ENCODE results near the gene TAS1R3.
A peak's percentile ranks its signal among the peaks of the same experiment; 100 is the strongest.

TAS1R3 gene

DNA sequence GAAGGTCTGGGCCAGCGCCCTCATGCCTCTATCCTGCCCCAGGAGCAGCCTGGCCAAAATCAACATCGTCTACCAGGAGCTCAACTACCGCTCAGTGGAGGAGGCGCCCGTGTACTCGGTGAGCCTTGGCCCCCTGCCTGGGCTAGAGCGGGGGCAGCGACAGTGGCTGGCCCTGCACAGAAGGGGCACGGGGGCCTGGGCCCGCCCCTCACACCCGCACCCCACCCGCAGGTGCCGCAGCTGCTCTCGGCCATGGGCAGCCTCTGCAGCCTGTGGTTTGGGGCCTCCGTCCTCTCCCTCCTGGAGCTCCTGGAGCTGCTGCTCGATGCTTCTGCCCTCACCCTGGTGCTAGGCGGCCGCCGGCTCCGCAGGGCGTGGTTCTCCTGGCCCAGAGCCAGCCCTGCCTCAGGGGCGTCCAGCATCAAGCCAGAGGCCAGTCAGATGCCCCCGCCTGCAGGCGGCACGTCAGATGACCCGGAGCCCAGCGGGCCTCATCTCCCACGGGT, 40.0 kb upstream of the TAS1R3 start:
- Mint-ChIP-seq H3K9me3 (no peaks in the 10 kb centered on the region), H3K4me3 (no peak overlapping the region), H3K27me3 (no peaks in the 10 kb centered on the region), H3K4me1 (no peaks in the 10 kb centered on the region), H3K27ac (ENCODE audit: low read depth) (no peak overlapping the region), H3K36me3 (ENCODE audit: insufficient read depth) (peaks cover 6% of the 10 kb centered on the region)
- no peak for ATAC-seq (replicated peaks; ENCODE audit: extremely low read depth, poor library complexity, severe bottlenecking)
- DNase-seq (ENCODE audit: low spot score in 2 of 2), result no peak

DNA sequence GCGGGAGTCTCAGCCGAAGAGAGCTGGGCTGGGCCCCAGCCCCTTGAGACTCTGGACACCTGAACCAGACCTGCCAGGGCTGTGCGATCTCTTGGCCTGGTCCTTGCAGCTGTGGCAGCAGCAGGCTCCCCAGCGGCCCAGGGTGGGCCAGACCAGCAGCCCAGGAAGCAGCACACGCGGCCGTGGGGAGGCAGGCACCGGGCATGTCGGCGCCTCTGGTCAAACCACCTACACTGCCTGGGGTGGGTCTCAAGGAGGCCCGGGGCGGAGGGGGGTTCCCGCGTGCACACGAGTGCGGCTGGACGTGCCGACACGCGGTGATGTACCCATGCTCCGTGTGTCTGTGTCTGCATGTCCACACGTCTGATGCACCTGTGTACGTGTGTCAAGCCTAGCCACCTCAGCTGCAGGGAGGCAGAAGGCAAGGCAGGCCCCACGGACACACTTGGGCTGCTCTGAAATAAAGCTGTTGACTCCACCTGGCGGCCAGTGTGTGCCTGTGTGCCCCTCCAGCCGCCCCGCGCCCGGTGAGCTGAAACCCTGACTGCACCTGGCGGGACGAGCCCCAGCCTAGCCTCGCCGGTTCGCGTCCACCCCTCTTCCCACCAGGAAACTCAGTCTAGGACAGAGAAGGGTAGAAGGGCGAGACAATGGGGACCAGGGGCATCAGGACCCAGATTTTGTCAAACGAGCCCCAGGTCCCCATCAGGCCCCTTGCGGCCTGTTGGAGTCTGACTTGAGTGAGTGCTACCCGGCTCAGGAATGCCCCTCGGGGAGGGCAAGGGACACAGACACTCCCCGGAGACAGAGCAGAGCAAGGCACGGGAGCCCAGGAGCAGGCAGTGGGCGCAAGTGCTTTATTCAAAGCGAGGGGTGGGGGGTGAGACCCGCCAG, 39.3 kb upstream of the TAS1R3 start:
- Mint-ChIP-seq H3K9me3 (no peaks in the 10 kb centered on the region), H3K4me3 (no peak overlapping the region), H3K36me3 (ENCODE audit: insufficient read depth) (peaks cover 6% of the 10 kb centered on the region), H3K27ac (ENCODE audit: low read depth) (no peak overlapping the region), H3K27me3 (no peaks in the 10 kb centered on the region), H3K4me1 (no peaks in the 10 kb centered on the region)
- ATAC-seq (replicated peaks; ENCODE audit: extremely low read depth, poor library complexity, severe bottlenecking), result peak; percentile 68
- DNase-seq (ENCODE audit: low spot score in 2 of 2), result no peak

DNA sequence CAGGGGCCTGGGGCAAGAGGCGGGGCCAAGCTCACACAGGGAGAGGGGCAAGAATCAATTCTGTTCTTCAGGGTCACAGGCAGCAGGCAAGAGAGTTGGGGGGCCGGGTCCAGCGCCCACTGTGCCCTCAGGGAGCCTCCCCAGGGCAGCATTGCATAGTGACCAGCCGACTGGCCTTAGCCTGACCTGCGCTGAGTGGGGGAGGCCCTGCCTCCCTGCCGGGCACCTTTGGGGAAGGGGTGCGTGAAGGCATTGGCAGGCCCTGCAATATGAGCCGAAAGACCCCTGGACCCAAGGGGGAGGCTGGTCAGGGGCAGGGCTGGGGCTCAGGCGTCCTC, 38.7 kb upstream of the TAS1R3 start:
- peaks cover 6% of the 10 kb centered on the region for H3K36me3 Mint-ChIP-seq (ENCODE audit: insufficient read depth)
- H3K4me1 Mint-ChIP-seq, result no peaks in the 10 kb centered on the region
- ATAC-seq (replicated peaks; ENCODE audit: extremely low read depth, poor library complexity, severe bottlenecking) (no peak), DNase-seq (ENCODE audit: low spot score in 2 of 2) (no peak)
- H3K27ac Mint-ChIP-seq (ENCODE audit: low read depth), result no peak overlapping the region
- H3K9me3 Mint-ChIP-seq, result no peaks in the 10 kb centered on the region
- no peak overlapping the region for H3K4me3 Mint-ChIP-seq
- H3K27me3 Mint-ChIP-seq, result no peaks in the 10 kb centered on the region

DNA sequence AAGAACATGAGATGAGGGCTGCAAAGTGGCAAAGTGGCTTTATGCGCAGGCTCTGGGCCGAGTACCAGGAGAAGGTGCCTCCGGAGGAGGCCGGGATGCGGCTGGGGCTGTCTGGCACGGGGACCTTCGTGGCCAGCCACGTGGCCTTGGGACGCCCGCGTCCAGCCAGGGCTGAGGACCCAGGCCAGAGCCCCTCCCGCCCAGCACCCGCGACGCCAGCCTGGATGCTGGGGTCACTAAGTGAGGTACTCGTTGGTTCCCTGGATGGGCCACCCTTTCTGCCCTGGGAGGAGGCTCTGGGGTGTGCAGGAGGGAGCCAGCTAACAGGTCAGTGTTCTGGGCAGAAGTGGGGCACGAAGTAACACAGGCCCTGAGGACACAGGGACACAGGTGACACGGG, 38.2 kb upstream of the TAS1R3 start:
- Mint-ChIP-seq H3K4me3 (no peak overlapping the region), H3K4me1 (no peaks in the 10 kb centered on the region), H3K27ac (ENCODE audit: low read depth) (no peak overlapping the region), H3K36me3 (ENCODE audit: insufficient read depth) (peaks cover 6% of the 10 kb centered on the region), H3K27me3 (no peaks in the 10 kb centered on the region), H3K9me3 (no peaks in the 10 kb centered on the region)
- DNase-seq (ENCODE audit: low spot score in 2 of 2), result no peak
- no peak for ATAC-seq (replicated peaks; ENCODE audit: extremely low read depth, poor library complexity, severe bottlenecking)

DNA sequence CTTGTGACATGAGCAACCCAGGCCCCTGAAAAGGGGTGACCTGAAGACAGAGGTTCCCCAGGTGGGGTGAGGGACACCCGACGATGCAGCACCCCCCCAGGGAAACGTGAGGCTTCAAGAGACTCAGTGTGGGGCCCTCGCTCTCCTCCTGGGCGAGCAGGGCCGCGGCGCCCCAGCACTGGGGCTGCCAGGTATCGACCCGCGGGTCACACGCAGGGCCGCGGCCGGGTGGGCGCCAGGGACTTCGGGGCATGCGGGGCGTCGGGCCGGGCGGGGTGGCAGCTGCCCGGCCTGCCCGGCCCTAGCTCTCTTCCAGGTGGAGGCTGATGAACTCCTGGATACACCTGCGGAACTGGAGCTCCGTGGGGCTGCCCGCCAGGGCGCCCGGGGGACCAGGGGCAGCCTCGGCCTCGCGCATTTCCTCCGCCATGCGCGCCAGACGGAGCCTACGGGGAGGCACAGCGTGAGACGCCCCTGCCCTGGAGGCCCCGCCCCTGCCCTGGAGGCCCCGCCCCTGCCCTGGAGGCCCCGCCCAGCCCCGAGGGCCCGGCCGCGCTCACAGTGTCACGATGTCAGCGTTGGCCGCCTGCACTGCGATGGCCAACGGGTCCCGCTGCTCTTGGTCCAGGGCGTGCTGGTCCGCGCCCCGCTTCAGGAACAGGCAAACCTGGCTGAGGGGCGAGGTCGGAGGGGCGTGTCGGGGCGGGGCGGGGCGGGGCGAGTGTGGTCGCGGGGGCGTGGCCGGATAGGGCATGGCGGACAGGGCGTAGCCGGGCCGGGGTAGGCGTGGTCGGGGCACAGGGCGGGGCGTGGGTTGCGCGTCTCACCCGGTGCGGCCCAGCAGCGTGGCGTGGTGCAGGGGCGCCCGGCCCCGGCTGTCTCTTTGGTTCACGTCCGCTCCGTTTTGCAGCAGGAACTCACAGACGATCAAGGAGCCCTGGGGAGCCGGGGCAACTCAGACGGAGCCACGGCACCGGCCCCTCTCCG, 37.5 kb upstream of the TAS1R3 start:
- DNase-seq (ENCODE audit: low spot score in 2 of 2) (no peak), ATAC-seq (replicated peaks; ENCODE audit: extremely low read depth, poor library complexity, severe bottlenecking) (no peak)
- Mint-ChIP-seq H3K4me3 (no peak overlapping the region), H3K9me3 (no peaks in the 10 kb centered on the region), H3K27me3 (no peaks in the 10 kb centered on the region), H3K27ac (ENCODE audit: low read depth) (no peak overlapping the region), H3K4me1 (no peaks in the 10 kb centered on the region), H3K36me3 (ENCODE audit: insufficient read depth) (peaks cover 6% of the 10 kb centered on the region)

DNA sequence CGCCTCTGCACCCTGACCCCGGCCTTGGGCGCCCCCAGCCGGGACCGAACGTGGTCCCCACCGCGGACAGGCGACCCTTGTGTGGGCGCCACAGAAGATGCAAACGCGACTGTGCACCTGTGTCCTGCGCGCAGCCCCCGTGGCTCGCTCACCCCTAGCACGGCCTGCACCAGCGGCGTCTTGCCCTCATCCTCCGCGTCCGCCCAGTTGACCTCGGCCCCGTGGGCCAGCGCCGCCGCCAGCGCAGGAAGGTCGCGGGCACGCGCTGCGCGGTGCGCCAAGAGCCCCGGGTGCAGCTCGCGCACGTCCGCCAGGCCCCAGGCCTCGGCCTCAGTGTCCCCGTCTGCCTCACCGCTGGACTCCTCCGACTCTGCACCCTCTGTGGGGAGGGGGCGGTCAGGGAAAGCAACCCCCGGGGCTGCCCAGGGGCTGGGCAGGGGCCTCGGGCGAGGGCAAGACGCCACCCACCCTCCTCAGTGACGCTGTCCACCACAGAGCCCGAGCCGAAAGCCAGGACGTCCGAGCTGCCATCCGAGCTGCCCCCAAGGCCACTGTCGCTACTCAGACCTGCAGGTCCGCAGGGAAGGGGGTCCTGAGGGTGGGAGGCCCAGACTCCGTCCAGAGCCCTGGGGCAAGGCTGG, 36.7 kb upstream of the TAS1R3 start:
- no peak overlapping the region for H3K4me3 Mint-ChIP-seq
- no peak overlapping the region for H3K27ac Mint-ChIP-seq (ENCODE audit: low read depth)
- no peaks in the 10 kb centered on the region for H3K4me1 Mint-ChIP-seq
- DNase-seq (ENCODE audit: low spot score in 2 of 2) (no peak), ATAC-seq (replicated peaks; ENCODE audit: extremely low read depth, poor library complexity, severe bottlenecking) (no peak)
- peaks cover 6% of the 10 kb centered on the region for H3K36me3 Mint-ChIP-seq (ENCODE audit: insufficient read depth)
- H3K9me3 Mint-ChIP-seq, result no peaks in the 10 kb centered on the region
- H3K27me3 Mint-ChIP-seq, result no peaks in the 10 kb centered on the region

DNA sequence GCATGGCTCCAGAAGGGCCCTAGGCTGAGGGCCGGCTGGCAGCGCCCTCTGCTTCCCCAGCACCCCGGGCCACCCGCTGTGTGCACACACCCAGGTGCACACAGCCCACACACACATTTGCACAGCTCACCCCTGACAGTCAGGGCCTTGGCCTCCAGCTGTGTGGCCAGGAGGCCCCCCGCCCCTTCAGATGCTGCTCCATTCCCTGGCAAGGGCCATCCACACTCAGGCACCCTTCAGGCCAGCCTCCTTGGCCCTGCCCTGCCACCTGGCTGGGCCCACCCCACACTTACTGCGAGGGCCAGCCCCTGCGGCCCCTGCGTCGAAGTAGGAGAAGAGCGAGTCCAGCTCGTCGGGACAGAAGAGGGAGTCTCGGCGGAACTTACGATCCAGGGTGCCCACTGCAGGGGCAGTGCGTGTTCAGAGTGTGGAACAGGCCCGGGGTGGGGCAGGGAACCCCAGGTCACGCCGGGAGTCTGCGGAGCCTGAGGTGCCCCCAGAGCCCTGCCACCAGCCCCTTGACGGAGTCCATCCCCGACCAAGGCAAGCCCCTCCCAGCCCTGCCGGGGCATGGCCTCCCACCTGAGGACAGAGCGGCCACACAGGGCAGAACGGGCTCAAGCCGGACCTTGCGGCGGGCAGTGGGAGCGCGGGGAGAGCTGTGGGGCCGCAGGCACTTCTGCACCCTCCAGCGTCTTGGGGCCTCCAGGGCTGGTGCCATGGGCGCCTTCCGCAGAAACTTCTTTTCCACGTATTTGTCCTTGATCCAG, 35.7 kb upstream of the TAS1R3 start:
- DNase-seq (ENCODE audit: low spot score in 2 of 2) (no peak), ATAC-seq (replicated peaks; ENCODE audit: extremely low read depth, poor library complexity, severe bottlenecking) (no peak)
- H3K27ac Mint-ChIP-seq (ENCODE audit: low read depth), result no peak overlapping the region
- H3K36me3 Mint-ChIP-seq (ENCODE audit: insufficient read depth), result peaks cover 4% of the 10 kb centered on the region
- H3K4me3 Mint-ChIP-seq, result no peak overlapping the region
- H3K9me3 Mint-ChIP-seq, result no peaks in the 10 kb centered on the region
- no peaks in the 10 kb centered on the region for H3K4me1 Mint-ChIP-seq
- H3K27me3 Mint-ChIP-seq, result no peaks in the 10 kb centered on the region

DNA sequence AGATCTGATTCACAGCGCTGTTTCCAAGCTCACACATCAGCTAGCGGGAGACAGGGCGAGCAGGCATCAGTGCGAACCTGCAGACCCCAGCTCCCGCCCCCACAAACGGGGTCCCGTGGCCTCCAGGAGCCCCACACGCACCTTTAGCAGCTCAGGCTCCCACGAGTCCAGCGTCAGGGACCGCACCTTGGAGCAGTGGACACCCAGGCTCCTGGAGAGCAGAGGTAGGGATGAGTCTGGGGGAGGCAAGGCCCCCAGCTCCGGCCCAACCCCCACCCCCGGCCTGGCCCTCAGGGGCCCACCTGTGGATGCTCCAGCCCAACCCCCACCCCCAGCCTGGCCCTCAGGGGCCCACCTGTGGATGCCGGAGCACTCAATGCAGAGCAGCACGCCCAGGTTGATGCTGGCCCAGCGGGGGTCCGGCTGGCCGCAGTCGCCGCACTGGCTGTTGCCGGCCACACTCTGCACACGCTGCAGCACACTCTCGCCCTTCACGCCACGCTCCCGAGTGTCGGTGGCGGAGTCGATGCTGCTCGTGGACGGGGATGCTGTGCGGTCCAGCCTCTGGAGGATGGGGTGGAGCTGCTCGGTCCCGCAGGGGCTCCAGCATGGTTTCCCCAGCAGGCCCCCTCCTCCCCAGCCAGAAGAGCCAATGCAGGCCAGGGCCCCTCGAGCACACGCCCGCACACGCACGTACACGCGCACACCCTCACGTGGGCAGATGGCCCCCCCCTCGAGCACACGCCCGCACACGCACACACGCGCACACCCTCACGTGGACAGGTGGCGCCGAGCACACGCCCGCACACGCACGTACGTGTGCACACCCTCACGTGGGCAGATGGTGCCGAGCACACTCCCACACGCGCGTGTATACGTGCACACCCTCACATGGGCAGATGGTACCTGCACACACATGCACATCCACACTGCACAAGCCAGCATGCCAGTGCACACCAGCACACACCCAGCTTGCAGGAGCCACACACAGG, 34.7 kb upstream of the TAS1R3 start:
- ATAC-seq (replicated peaks; ENCODE audit: extremely low read depth, poor library complexity, severe bottlenecking), result no peak
- DNase-seq (ENCODE audit: low spot score in 2 of 2), result no peak
- no peaks in the 10 kb centered on the region for H3K4me1 Mint-ChIP-seq
- H3K27me3 Mint-ChIP-seq, result no peaks in the 10 kb centered on the region
- H3K4me3 Mint-ChIP-seq, result no peak overlapping the region
- no peak overlapping the region for H3K27ac Mint-ChIP-seq (ENCODE audit: low read depth)
- peaks cover 2% of the 10 kb centered on the region for H3K36me3 Mint-ChIP-seq (ENCODE audit: insufficient read depth)
- no peaks in the 10 kb centered on the region for H3K9me3 Mint-ChIP-seq

DNA sequence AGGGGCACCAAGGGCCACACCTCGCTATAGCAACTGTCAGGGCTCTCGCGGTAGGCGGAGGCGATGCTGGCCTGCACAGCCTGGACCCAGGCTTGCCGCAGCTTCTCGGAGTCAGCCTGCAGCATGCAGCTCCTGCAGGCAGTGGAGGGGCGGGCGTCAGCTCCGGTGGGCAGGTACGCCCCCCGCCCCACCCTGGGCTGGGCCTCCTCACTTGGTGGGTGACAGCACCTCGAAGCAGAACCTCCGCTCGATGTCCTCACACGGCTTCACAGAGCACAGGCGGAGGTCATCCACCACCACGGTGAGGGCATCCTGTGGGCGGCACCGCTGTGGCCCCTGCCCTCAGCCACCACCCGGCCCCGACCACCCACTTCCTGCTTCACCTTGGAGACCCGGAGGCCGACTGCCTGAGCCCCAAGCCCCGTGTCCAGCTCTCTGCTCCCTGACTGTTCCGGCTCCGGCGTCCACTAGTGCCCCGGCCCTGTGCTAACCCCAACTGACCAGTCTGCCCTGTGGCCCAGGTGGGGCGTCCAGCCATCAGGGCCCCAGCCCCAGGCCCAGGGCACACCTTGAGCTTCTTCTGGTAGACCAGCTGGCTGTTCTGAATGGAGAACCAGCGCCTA, 33.2 kb upstream of the TAS1R3 start:
- H3K36me3 Mint-ChIP-seq (ENCODE audit: insufficient read depth), result no peaks in the 10 kb centered on the region
- no peaks in the 10 kb centered on the region for H3K4me1 Mint-ChIP-seq
- no peaks in the 10 kb centered on the region for H3K9me3 Mint-ChIP-seq
- DNase-seq (ENCODE audit: low spot score in 2 of 2) (no peak), ATAC-seq (replicated peaks; ENCODE audit: extremely low read depth, poor library complexity, severe bottlenecking) (no peak)
- H3K4me3 Mint-ChIP-seq, result no peak overlapping the region
- no peak overlapping the region for H3K27ac Mint-ChIP-seq (ENCODE audit: low read depth)
- no peaks in the 10 kb centered on the region for H3K27me3 Mint-ChIP-seq

DNA sequence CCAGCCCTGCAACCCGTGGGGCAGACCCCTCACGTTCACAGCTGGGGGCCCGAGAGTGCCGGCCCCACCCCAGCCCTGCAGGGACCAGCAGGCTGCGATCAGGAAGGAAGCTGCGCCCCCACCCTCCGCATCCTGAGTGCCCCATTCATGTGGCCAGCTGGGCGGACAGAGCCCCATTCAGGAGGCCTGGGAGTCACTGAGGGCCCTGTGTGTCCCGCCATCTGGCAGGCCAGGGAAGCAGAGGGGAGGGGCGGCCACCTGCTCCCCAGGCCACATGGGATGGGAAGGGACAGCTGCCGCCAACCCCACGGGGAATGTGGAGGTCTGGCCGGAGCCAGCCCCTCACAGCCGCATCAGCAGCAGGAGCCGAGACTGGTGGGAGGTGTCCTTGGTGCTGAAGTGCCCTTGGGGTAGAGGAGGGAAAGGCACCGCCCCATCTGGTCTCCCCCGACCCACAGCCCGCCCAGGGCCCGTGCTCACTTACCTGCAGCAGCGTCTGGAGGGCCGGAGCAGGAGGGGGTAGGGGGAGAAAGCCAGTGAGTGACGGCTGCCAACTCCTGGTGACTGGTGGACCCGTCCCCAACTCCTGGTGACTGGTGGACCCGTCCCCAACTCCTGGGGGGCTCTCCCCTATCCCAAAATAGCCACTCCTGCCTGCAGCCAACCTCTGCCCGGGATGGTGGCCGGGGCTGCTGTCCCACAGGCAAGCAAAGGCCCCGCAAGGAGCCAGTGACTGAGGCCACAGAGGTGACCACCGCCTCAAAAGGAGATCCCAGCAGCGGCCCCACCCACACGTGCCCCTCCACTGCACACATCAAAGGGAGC, 32.0 kb upstream of the TAS1R3 start:
- Mint-ChIP-seq H3K36me3 (ENCODE audit: insufficient read depth) (no peaks in the 10 kb centered on the region), H3K27ac (ENCODE audit: low read depth) (no peak overlapping the region), H3K27me3 (no peaks in the 10 kb centered on the region), H3K9me3 (no peaks in the 10 kb centered on the region), H3K4me1 (no peaks in the 10 kb centered on the region), H3K4me3 (no peak overlapping the region)
- no peak for DNase-seq (ENCODE audit: low spot score in 2 of 2)
- ATAC-seq (replicated peaks; ENCODE audit: extremely low read depth, poor library complexity, severe bottlenecking), result no peak
